GM23338 (cell line): ENCODE results near the gene CRTC3.

ENCODE experiments used
- CREB1 ChIP-seq: fragments of 250-450 bp; sonication (Bioruptor Pico); IDR thresholded peaks from 2 replicates; pipeline ENCODE4 v1.5.0; 2020; ENCODE audit warnings: low read depth, mild to moderate bottlenecking, moderate library complexity
- EZH2 ChIP-seq: fragments of 200-600 bp; sonication (generic); IDR thresholded peaks from one replicate; pipeline ENCODE4 v1.8.0; 2017; ENCODE audit warnings: antibody characterized with exemption, mild to moderate bottlenecking, low read depth; ENCODE audit not compliant: unreplicated experiment
- EZH2phosphoT487 ChIP-seq: fragments of 200-600 bp; sonication (generic); IDR thresholded peaks from one replicate; pipeline ENCODE4 v1.8.1; 2018; ENCODE audit warnings: antibody characterized with exemption; ENCODE audit not compliant: unreplicated experiment
- JUNB ChIP-seq: IDR thresholded peaks from one replicate; pipeline ENCODE4 v1.6.1; 2016; ENCODE audit warnings: antibody characterized with exemption; ENCODE audit not compliant: unreplicated experiment
- POLR2AphosphoS5 ChIP-seq: IDR thresholded peaks from 2 replicates; pipeline ENCODE4 v1.6.1; 2016; ENCODE audit warnings: antibody characterized with exemption, low read depth
- STAT1 ChIP-seq: IDR thresholded peaks from one replicate; pipeline ENCODE4 v1.6.1; 2016; ENCODE audit warnings: antibody characterized with exemption; ENCODE audit not compliant: unreplicated experiment
- ZNF114 ChIP-seq: fragments of 250-450 bp; sonication (Bioruptor Pico); IDR thresholded peaks from 2 replicates; pipeline ENCODE4 v1.5.0; 2020; ENCODE audit warnings: mild to moderate bottlenecking, moderate library complexity
- ZNF331 ChIP-seq: fragments of 250-450 bp; sonication (Bioruptor Pico); IDR thresholded peaks from 2 replicates; pipeline ENCODE4 v1.5.0; 2020; ENCODE audit warnings: low read depth, mild to moderate bottlenecking, moderate library complexity
- TF ChIP-seq, protein P1 (sequence below), 2 experiments: fragments of 200-600 bp in 1 of 2; sonication (generic) in 1 of 2; conservative IDR thresholded peaks; 2 replicates each; pipeline versions ENCODE4 v1.5.1 to v1.6.1; 2016 to 2017; ENCODE audit warnings: antibody characterized with exemption in 2 of 2, low read depth in 2 of 2, mild to moderate bottlenecking in 2 of 2, moderate library complexity in 1 of 2
- TF ChIP-seq, protein P2 (sequence below): IDR thresholded peaks from one replicate; pipeline ENCODE4 v1.6.1; 2018; ENCODE audit warnings: antibody characterized with exemption; ENCODE audit not compliant: unreplicated experiment
- TF ChIP-seq, protein P3 (sequence below): fragments of 250-450 bp; sonication (Bioruptor Pico); IDR thresholded peaks from 2 replicates; pipeline ENCODE4 v1.5.0; 2020; ENCODE audit warnings: mild to moderate bottlenecking, moderate library complexity
- TF ChIP-seq, protein P4 (sequence below): IDR thresholded peaks from 2 replicates; pipeline ENCODE4 v1.6.1; 2016; ENCODE audit warnings: antibody characterized with exemption

DNA sequence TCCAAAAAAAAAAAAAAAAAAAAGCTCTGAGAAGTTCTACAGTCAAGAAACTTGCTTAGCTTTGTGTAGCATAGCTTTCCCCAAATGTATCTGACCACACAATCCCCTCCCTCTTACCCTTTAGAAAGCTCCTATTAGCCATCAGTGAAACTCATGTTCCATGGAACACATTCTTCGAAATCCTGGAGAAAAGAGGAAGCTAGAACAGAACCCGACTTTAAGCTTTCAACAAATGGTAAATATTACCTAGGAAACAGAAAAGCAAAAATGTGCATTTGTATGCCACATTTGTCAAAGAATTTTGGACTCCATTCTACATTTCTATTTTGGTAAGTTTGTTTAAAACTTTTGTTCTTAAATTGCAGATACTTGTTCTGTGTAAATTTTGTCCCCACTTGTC is 17.4 kb upstream of the CRTC3 start:
- TF ChIP-seq, protein P1, sequence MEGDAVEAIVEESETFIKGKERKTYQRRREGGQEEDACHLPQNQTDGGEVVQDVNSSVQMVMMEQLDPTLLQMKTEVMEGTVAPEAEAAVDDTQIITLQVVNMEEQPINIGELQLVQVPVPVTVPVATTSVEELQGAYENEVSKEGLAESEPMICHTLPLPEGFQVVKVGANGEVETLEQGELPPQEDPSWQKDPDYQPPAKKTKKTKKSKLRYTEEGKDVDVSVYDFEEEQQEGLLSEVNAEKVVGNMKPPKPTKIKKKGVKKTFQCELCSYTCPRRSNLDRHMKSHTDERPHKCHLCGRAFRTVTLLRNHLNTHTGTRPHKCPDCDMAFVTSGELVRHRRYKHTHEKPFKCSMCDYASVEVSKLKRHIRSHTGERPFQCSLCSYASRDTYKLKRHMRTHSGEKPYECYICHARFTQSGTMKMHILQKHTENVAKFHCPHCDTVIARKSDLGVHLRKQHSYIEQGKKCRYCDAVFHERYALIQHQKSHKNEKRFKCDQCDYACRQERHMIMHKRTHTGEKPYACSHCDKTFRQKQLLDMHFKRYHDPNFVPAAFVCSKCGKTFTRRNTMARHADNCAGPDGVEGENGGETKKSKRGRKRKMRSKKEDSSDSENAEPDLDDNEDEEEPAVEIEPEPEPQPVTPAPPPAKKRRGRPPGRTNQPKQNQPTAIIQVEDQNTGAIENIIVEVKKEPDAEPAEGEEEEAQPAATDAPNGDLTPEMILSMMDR (conservative IDR thresholded peaks at IDR 0.05; ENCODE audit: low read depth in 2 of 2) = no peak
- no peak for TF ChIP-seq POLR2AphosphoS5
- TF ChIP-seq, protein P2, sequence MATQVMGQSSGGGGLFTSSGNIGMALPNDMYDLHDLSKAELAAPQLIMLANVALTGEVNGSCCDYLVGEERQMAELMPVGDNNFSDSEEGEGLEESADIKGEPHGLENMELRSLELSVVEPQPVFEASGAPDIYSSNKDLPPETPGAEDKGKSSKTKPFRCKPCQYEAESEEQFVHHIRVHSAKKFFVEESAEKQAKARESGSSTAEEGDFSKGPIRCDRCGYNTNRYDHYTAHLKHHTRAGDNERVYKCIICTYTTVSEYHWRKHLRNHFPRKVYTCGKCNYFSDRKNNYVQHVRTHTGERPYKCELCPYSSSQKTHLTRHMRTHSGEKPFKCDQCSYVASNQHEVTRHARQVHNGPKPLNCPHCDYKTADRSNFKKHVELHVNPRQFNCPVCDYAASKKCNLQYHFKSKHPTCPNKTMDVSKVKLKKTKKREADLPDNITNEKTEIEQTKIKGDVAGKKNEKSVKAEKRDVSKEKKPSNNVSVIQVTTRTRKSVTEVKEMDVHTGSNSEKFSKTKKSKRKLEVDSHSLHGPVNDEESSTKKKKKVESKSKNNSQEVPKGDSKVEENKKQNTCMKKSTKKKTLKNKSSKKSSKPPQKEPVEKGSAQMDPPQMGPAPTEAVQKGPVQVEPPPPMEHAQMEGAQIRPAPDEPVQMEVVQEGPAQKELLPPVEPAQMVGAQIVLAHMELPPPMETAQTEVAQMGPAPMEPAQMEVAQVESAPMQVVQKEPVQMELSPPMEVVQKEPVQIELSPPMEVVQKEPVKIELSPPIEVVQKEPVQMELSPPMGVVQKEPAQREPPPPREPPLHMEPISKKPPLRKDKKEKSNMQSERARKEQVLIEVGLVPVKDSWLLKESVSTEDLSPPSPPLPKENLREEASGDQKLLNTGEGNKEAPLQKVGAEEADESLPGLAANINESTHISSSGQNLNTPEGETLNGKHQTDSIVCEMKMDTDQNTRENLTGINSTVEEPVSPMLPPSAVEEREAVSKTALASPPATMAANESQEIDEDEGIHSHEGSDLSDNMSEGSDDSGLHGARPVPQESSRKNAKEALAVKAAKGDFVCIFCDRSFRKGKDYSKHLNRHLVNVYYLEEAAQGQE = no peak
- no peak for TF ChIP-seq EZH2
- no peak for TF ChIP-seq CREB1 (CRISPR knock-in tag)
- no peak for TF ChIP-seq JUNB
- TF ChIP-seq EZH2phosphoT487 = no peak
- TF ChIP-seq, protein P3, sequence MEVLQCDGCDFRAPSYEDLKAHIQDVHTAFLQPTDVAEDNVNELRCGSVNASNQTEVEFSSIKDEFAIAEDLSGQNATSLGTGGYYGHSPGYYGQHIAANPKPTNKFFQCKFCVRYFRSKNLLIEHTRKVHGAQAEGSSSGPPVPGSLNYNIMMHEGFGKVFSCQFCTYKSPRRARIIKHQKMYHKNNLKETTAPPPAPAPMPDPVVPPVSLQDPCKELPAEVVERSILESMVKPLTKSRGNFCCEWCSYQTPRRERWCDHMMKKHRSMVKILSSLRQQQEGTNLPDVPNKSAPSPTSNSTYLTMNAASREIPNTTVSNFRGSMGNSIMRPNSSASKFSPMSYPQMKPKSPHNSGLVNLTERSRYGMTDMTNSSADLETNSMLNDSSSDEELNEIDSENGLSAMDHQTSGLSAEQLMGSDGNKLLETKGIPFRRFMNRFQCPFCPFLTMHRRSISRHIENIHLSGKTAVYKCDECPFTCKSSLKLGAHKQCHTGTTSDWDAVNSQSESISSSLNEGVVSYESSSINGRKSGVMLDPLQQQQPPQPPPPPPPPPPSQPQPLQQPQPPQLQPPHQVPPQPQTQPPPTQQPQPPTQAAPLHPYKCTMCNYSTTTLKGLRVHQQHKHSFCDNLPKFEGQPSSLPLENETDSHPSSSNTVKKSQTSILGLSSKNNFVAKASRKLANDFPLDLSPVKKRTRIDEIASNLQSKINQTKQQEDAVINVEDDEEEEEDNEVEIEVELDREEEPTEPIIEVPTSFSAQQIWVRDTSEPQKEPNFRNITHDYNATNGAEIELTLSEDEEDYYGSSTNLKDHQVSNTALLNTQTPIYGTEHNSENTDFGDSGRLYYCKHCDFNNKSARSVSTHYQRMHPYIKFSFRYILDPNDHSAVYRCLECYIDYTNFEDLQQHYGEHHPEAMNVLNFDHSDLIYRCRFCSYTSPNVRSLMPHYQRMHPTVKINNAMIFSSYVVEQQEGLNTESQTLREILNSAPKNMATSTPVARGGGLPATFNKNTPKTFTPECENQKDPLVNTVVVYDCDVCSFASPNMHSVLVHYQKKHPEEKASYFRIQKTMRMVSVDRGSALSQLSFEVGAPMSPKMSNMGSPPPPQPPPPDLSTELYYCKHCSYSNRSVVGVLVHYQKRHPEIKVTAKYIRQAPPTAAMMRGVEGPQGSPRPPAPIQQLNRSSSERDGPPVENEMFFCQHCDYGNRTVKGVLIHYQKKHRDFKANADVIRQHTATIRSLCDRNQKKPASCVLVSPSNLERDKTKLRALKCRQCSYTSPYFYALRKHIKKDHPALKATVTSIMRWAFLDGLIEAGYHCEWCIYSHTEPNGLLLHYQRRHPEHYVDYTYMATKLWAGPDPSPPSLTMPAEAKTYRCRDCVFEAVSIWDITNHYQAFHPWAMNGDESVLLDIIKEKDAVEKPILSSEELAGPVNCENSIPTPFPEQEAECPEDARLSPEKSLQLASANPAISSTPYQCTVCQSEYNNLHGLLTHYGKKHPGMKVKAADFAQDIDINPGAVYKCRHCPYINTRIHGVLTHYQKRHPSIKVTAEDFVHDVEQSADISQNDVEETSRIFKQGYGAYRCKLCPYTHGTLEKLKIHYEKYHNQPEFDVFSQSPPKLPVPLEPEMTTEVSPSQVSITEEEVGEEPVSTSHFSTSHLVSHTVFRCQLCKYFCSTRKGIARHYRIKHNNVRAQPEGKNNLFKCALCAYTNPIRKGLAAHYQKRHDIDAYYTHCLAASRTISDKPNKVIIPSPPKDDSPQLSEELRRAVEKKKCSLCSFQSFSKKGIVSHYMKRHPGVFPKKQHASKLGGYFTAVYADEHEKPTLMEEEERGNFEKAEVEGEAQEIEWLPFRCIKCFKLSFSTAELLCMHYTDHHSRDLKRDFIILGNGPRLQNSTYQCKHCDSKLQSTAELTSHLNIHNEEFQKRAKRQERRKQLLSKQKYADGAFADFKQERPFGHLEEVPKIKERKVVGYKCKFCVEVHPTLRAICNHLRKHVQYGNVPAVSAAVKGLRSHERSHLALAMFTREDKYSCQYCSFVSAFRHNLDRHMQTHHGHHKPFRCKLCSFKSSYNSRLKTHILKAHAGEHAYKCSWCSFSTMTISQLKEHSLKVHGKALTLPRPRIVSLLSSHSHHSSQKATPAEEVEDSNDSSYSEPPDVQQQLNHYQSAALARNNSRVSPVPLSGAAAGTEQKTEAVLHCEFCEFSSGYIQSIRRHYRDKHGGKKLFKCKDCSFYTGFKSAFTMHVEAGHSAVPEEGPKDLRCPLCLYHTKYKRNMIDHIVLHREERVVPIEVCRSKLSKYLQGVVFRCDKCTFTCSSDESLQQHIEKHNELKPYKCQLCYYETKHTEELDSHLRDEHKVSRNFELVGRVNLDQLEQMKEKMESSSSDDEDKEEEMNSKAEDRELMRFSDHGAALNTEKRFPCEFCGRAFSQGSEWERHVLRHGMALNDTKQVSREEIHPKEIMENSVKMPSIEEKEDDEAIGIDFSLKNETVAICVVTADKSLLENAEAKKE (CRISPR knock-in tag) = no peak
- TF ChIP-seq STAT1 = no peak
- no peak for TF ChIP-seq ZNF114 (CRISPR knock-in tag)
- TF ChIP-seq, protein P4, sequence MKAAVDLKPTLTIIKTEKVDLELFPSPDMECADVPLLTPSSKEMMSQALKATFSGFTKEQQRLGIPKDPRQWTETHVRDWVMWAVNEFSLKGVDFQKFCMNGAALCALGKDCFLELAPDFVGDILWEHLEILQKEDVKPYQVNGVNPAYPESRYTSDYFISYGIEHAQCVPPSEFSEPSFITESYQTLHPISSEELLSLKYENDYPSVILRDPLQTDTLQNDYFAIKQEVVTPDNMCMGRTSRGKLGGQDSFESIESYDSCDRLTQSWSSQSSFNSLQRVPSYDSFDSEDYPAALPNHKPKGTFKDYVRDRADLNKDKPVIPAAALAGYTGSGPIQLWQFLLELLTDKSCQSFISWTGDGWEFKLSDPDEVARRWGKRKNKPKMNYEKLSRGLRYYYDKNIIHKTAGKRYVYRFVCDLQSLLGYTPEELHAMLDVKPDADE = no peak
- TF ChIP-seq ZNF331 (CRISPR knock-in tag) = no peak
